Measurements from ENCODE around the gene CYP27B1. TPM values are rescaled to one million over a fixed set of nuclear protein-coding genes. Genes with fewer than 3 reads are reported as not detected.
A peak's percentile ranks its signal among the peaks of the same experiment; 100 is the strongest.

CYP27B1 gene
- total RNA-seq, 2 experiments from 2014 or later, result 6.9 to 7.1 TPM

- H3K27ac ChIP-seq (ENCODE audit: low read depth, low read length, poor library complexity, severe bottlenecking), result no peak overlapping the region
- no TSS peak for BruUV-seq (replicated peaks)
- peaks cover 37% of the 10 kb centered on the region for H3K36me3 ChIP-seq (ENCODE audit: insufficient read depth, low read length)
- H2AFZ ChIP-seq (ENCODE audit: low read length), result peak overlapping the region; percentile 48; the same call in 1 of the 2 replicates
- H3K4me2 ChIP-seq (ENCODE audit: low read length), result peak overlapping the region; percentile 45
- H3K4me3 ChIP-seq (ENCODE audit: low read depth, low read length, poor library complexity, severe bottlenecking), result peak overlapping the region; percentile 44
- ChIA-PET POLR2A (interaction anchor here (0.6 kb wide), 1 partner anchor 143 kb away, joined by 3 read pairs; no protein-coding TSS in a partner anchor), CTCF (ENCODE audit: unreplicated experiment) (no interaction called here)
- no peaks in the 10 kb centered on the region for H3K9me3 ChIP-seq (ENCODE audit: low read length)
- DNase-seq (ENCODE audit: low spot score), result no peak
- no peak for TF ChIP-seq EZH2phosphoT487 (IDR thresholded peaks at IDR 0.05; ENCODE audit: borderline replicate concordance, low read depth, low read length)
- no peak for TF ChIP-seq CTCF (conservative IDR thresholded peaks at IDR 0.05; ENCODE audit: low read length)
- peaks cover 47% of the 10 kb centered on the region for H3K4me1 ChIP-seq (ENCODE audit: insufficient read depth, low read length, poor library complexity, severe bottlenecking)
- no peaks in the 10 kb centered on the region for H3K9me2 ChIP-seq (ENCODE audit: insufficient read depth, low read length)
- peaks cover 14% of the 10 kb centered on the region; the same call in 1 of the 2 replicates for H3K79me2 ChIP-seq (ENCODE audit: insufficient read depth, low read depth, low read length)
- intact Hi-C loops (cut with micrococcal nuclease; ENCODE audit: unreplicated experiment), result loop anchor here (5.0 kb wide), 1 partner anchor 266 kb away; the partner anchor contains the start of gene ARHGAP9
- H4K20me1 ChIP-seq (ENCODE audit: insufficient read depth, low read length), result no peaks in the 10 kb centered on the region
These were observed 23.1 kb downstream of the CYP27B1 start for GRCh38 chr12:57743769-57744168.

- intact Hi-C loops (cut with micrococcal nuclease; ENCODE audit: unreplicated experiment), result loop anchor here (1.0 to 5.0 kb wide), 4 partner anchors 49 to 265 kb away; partner anchors contain the start of genes ARHGAP9 and B4GALNT1
- peak overlapping the region; percentile 66; the same call in 1 of the 2 replicates for H2AFZ ChIP-seq (ENCODE audit: low read length)
These were observed 24.8 kb downstream of the CYP27B1 start for GRCh38 chr12:57741844-57742738.

More at GRCh38 chr12:57741844-57742738, 24.8 kb downstream of the CYP27B1 start:
- no peaks in the 10 kb centered on the region for H4K20me1 ChIP-seq (ENCODE audit: insufficient read depth, low read length)
- peak overlapping the region; percentile 80 for H3K4me3 ChIP-seq (ENCODE audit: low read depth, low read length, poor library complexity, severe bottlenecking)
- H3K79me2 ChIP-seq (ENCODE audit: insufficient read depth, low read depth, low read length), result peaks cover 14% of the 10 kb centered on the region; the same call in 1 of the 2 replicates
- ChIA-PET POLR2A (interaction anchor here (0.6 to 1.8 kb wide), 6 partner anchors 9 to 1928 kb away, joined by 3 to 5 read pairs (median 4); partner anchors contain the start of gene DCTN2), CTCF (ENCODE audit: unreplicated experiment) (interaction anchor here (0.6 kb wide), 2 partner anchors 39 to 195 kb away, joined by 3 to 4 read pairs; partner anchors contain the start of gene DCTN2)
- H3K4me1 ChIP-seq (ENCODE audit: insufficient read depth, low read length, poor library complexity, severe bottlenecking), result peaks cover 47% of the 10 kb centered on the region
- no peaks in the 10 kb centered on the region for H3K9me3 ChIP-seq (ENCODE audit: low read length)
- H3K4me2 ChIP-seq (ENCODE audit: low read length), result peak overlapping the region; percentile 93
- DNase-seq (ENCODE audit: low spot score), result peak; percentile 85
- H3K9me2 ChIP-seq (ENCODE audit: insufficient read depth, low read length), result no peaks in the 10 kb centered on the region
- H3K27ac ChIP-seq (ENCODE audit: low read depth, low read length, poor library complexity, severe bottlenecking), result peak overlapping the region; percentile 45
- TF ChIP-seq EZH2phosphoT487 (IDR thresholded peaks at IDR 0.05; ENCODE audit: borderline replicate concordance, low read depth, low read length), result no peak
- TF ChIP-seq CTCF (conservative IDR thresholded peaks at IDR 0.05; ENCODE audit: low read length), result peak; percentile 77
- BruUV-seq (replicated peaks), result no TSS peak
- H3K36me3 ChIP-seq (ENCODE audit: insufficient read depth, low read length), result peaks cover 22% of the 10 kb centered on the region
